ENCODE results near the gene IFNGR2.

DNA sequence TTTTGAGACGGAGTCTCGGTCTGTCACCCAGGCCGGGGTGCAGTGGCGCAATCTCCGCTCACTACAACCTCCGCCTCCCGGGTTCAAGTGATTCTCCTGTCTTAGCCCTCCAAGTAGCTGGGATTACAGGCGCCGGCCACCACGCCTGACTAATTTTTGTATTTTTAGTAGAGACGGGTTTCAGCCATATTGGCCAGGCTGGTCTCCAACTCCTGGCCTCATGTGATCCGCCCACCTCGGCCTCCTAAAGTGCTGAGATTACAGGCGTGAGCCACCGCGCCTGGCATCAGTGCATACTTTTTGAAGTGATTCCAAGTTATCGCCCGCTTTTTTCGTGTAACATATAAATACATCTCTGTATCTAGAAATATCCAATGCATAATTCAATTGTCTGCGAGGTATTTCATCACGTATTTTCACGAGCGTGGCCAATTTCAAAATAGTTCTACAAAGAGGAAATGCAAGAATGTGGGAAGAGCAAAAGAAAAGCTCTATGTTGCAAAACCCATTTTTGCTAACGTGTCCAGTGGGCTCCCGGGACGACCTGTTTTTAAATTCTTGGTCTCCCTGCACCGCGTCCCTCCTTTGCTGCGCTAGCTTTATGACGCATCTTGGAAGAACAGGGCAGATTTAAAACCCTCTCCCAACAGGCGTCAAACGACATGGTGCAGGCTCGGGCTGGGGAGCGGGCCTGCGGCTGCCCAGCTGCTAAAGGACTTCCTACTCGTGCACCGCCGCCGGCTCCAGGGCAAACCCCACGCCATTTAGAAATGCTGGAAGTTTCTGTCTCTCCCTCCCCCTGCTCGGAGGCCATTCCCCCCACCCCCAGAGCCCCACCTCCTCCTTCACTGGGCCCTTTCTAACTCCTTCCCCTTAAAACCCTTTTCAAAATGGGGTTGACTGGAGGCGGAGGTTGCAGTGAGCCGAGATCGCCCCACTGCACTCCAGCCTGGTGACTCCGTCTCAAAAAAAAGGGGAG, 923 bp upstream of the IFNGR2 start:
- TF ChIP-seq POLR2A (IDR thresholded peaks at IDR 0.05; ENCODE audit: low read length) (no peak), GATA1 (IDR thresholded peaks at IDR 0.05; ENCODE audit: low read depth, low read length) (no peak)
